ENCODE data around the gene KLRF2.

DNA sequence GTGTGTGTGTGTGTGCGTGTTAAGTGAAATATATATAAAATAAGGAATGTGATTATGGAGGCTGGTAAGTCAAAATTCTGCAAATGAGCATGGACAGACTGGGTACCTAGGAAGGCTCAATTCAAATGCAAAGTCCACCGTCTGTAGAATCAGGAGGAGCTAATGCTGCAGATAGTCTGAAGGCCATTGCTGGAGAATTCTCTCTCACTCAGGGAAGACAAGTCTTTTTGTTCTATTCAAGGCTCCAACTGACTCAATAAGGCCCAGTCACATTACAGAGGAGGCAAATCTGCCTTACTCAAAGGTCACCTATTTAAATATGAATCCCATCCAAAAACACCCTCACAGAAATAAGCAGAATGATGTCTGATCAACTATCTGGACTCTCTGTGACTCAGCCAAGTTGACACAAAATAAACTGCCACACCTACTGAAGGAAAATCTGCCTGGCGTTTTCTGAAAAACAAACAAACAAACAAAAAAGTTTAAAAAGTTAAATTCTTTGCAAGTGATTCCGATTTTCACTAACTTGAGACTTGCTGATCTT lies 684 bp upstream of the KLRF2 start:
- TF ChIP-seq GLI2 (tag by site-specific recombination; IDR thresholded peaks at IDR 0.05; ENCODE audit: borderline replicate concordance, low read depth) (no peak), REST (tag by site-specific recombination; IDR thresholded peaks at IDR 0.05) (no peak), CTCF (tag by site-specific recombination; IDR thresholded peaks at IDR 0.05) (no peak), ZNF138 (tag by site-specific recombination; IDR thresholded peaks at IDR 0.05; ENCODE audit: borderline replicate concordance) (no peak), HOXD13 (CRISPR knock-in tag; IDR thresholded peaks at IDR 0.05; ENCODE audit: borderline replicate concordance) (no peak), ZNF335 (tag by site-specific recombination; conservative IDR thresholded peaks at IDR 0.05) (no peak), ZNF423 (tag by site-specific recombination; IDR thresholded peaks at IDR 0.05) (no peak), HOXA7 (CRISPR knock-in tag; IDR thresholded peaks at IDR 0.05; ENCODE audit: borderline replicate concordance) (no peak), ZNF416 (tag by site-specific recombination; IDR thresholded peaks at IDR 0.05) (no peak)
- TF ChIP-seq, protein P1, sequence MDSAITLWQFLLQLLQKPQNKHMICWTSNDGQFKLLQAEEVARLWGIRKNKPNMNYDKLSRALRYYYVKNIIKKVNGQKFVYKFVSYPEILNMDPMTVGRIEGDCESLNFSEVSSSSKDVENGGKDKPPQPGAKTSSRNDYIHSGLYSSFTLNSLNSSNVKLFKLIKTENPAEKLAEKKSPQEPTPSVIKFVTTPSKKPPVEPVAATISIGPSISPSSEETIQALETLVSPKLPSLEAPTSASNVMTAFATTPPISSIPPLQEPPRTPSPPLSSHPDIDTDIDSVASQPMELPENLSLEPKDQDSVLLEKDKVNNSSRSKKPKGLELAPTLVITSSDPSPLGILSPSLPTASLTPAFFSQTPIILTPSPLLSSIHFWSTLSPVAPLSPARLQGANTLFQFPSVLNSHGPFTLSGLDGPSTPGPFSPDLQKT (IDR thresholded peaks at IDR 0.05; ENCODE audit: borderline replicate concordance, low read depth, low read length), result no peak
- TF ChIP-seq, protein P2, sequence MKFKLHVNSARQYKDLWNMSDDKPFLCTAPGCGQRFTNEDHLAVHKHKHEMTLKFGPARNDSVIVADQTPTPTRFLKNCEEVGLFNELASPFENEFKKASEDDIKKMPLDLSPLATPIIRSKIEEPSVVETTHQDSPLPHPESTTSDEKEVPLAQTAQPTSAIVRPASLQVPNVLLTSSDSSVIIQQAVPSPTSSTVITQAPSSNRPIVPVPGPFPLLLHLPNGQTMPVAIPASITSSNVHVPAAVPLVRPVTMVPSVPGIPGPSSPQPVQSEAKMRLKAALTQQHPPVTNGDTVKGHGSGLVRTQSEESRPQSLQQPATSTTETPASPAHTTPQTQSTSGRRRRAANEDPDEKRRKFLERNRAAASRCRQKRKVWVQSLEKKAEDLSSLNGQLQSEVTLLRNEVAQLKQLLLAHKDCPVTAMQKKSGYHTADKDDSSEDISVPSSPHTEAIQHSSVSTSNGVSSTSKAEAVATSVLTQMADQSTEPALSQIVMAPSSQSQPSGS (tag by site-specific recombination; IDR thresholded peaks at IDR 0.05; ENCODE audit: low read depth), result no peak

All from HEK293 (cell line).